K562 (cell line): ENCODE results near the gene LRRC8C. TPM values are rescaled to one million over a fixed set of nuclear protein-coding genes. Genes with fewer than 3 reads are reported as not detected.
A peak's percentile ranks its signal among the peaks of the same experiment; 100 is the strongest.

ENCODE experiments used
- CBFA2T2 ChIP-seq: fragments of 450-650 bp; conservative IDR thresholded peaks from 2 replicates; pipeline ENCODE4 v1.6.1; 2017; ENCODE audit warnings: mild to moderate bottlenecking
- CHD1 ChIP-seq: fragments of 200-600 bp; sonication (generic); IDR thresholded peaks from one replicate; pipeline ENCODE4 v1.6.1; 2012; ENCODE audit warnings: mild to moderate bottlenecking, moderate library complexity, low read length, inconsistent platforms
- CREBBP ChIP-seq: IDR thresholded peaks from one replicate; pipeline ENCODE4 v1.6.1; 2012; ENCODE audit warnings: low read depth, mild to moderate bottlenecking, control low read depth, inconsistent platforms, low read length
- DDX20 ChIP-seq: fragments of 450-650 bp; IDR thresholded peaks from 2 replicates; pipeline ENCODE4 v1.6.1; 2016; ENCODE audit warnings: missing genetic modification characterization, low read depth, mild to moderate bottlenecking, missing compliant biosample characterization, moderate library complexity
- EP300 ChIP-seq: IDR thresholded peaks from 2 replicates; pipeline ENCODE4 v1.6.1; 2012; ENCODE audit warnings: low read length, improper control_type of control experiment
- MTF1 ChIP-seq: fragments of 250-450 bp; sonication (Bioruptor Pico); IDR thresholded peaks from 2 replicates; pipeline ENCODE4 v1.9.0; 2021; ENCODE audit warnings: moderate library complexity, mild to moderate bottlenecking, inconsistent platforms, borderline replicate concordance
- NR1H2 ChIP-seq: sonication (generic); formaldehyde crosslinking; IDR thresholded peaks from 2 replicates; pipeline ENCODE4 v1.4.0; 2020; ENCODE audit warnings: mild to moderate bottlenecking, missing genetic modification reagents
- PURB ChIP-seq: sonication (generic); formaldehyde crosslinking; IDR thresholded peaks from 2 replicates; pipeline ENCODE4 v1.9.0; 2021; ENCODE audit warnings: low read depth, mild to moderate bottlenecking, missing genetic modification reagents
- STAT5A ChIP-seq: IDR thresholded peaks from 2 replicates; pipeline ENCODE4 v1.6.1; 2012; ENCODE audit warnings: low read length, inconsistent platforms, borderline replicate concordance
- SUPT5H ChIP-seq: fragments of 450-650 bp; IDR thresholded peaks from 2 replicates; pipeline ENCODE4 v1.6.1; 2016
- ZKSCAN8 ChIP-seq: fragments of 200-800 bp; sonication (Bioruptor generic); IDR thresholded peaks from 2 replicates; pipeline ENCODE4 v1.6.1; 2016; ENCODE audit warnings: missing genetic modification characterization, missing compliant biosample characterization
- ZNF12 ChIP-seq: sonication (generic); formaldehyde crosslinking; IDR thresholded peaks from 2 replicates; pipeline ENCODE4 v1.4.0; 2020; ENCODE audit warnings: mild to moderate bottlenecking, missing genetic modification reagents
- ZNF197 ChIP-seq: fragments of 200-800 bp; sonication (Bioruptor generic); IDR thresholded peaks from 2 replicates; pipeline ENCODE4 v1.6.1; 2016; ENCODE audit warnings: low read depth, missing genetic modification characterization, missing compliant biosample characterization
- ZNF212 ChIP-seq: fragments of 450-650 bp; formaldehyde crosslinking; IDR thresholded peaks from 2 replicates; pipeline ENCODE4 v1.4.0; 2020; ENCODE audit warnings: mild to moderate bottlenecking
- ZNF589 ChIP-seq: fragments of 200-800 bp; sonication (Bioruptor generic); IDR thresholded peaks from 2 replicates; pipeline ENCODE4 v1.6.1; 2016; ENCODE audit warnings: low read depth, missing genetic modification characterization, missing compliant biosample characterization
- polyA plus RNA-seq, 8 experiments: library from polyadenylated mRNA; depleted of rRNA in 4 of 8; stranded (reverse) in 5 of 8; unstranded in 3 of 8; fragments of >200 nt; fragmentation: Nextera tagmentation in 2 of 8; fragmentation: Illumina TruSeq in 1 of 8; extraction: Ambion mirVana in 2 of 8; extraction: Trizol in 1 of 8; gene quantifications; 2 replicates each; pipeline versions ENCODE4 v1.2.1 to v1.2.3, GENCODE V29; 2011 to 2014; ENCODE audit warnings: inconsistent platforms in 1 of 8, missing spikeins in 1 of 8
- total RNA-seq, 7 experiments: library from RNA; depleted of rRNA in 6 of 7; stranded (reverse); fragments of >200 nt in 6 of 7; fragmentation: Illumina TruSeq in 2 of 7; extraction: Trizol in 2 of 7; gene quantifications; 2 replicates each; pipeline versions ENCODE4 v1.2.1 to v1.2.3, GENCODE V29; 2011 to 2021; ENCODE audit warnings: low replicate concordance in 1 of 7
- TF ChIP-seq, protein P1 (sequence below): sonication (generic); formaldehyde crosslinking; IDR thresholded peaks from 2 replicates; pipeline ENCODE4 v1.8.1; 2022; ENCODE audit warnings: missing genetic modification reagents
- TF ChIP-seq, protein P2 (sequence below): fragments of 450-650 bp; IDR thresholded peaks from 2 replicates; pipeline ENCODE4 v1.6.1; 2017; ENCODE audit warnings: mild to moderate bottlenecking, moderate library complexity
- TF ChIP-seq, protein P3 (sequence below), 2 experiments: fragments of 450-650 bp; IDR thresholded peaks; 2 replicates each; pipeline ENCODE4 v1.6.1; 2016; ENCODE audit warnings: mild to moderate bottlenecking in 2 of 2, borderline replicate concordance in 1 of 2, low read depth in 1 of 2, moderate library complexity in 1 of 2

LRRC8C gene
- total and polyA plus RNA-seq, 9 of the 15 experiments (the other 6 are each of a cell fraction or from before 2014, with no cell fraction given): 1.00 to 12.5 (median 4.5) TPM

DNA sequence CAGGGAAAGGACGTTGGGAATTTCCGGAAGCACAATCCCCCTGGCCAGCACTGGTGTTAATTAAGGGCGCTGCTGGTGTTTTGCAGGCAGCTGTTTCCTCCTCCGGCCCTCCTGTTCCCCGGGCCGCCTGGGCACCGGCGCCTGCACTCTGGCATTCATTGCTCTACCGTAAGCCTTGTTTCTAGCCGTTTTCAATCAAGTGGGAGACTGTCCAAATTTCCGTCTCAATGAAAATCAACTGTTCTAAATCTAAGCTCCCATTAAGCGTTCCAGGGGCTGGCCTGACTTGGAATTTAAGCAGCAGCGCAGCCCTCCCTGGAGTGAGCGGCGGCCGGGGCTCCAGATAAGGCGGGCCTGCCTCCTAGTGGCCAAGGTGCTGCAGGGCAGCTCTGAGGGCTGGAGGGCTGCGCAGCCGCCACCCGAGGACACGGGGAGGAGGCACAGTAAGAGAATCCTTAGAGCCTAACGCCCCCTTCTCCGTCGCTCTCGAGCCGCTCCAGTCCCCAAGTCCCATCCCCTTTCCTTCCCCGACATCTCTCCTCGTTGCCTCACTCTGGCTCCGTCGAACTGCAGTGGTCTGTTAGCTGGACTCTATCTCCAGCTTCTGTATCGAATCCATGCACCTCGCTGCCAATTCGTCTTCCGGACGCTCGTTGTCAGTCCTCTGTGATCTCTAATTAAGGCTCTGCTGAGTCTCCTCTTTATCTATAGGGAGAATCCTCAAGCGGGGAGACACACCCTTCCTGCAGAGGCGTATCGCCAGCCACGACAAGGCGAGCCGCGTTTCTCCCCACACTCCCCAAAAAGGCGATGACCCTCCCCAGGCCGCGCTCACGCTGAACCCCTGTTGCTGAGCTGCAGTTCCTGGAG lies 130.1 kb downstream of the LRRC8C start (continued):
- TF ChIP-seq ZNF12 (CRISPR knock-in tag): no peak
- TF ChIP-seq ZNF589 (CRISPR knock-in tag): no peak
- TF ChIP-seq CREBBP: no peak
- TF ChIP-seq ZNF197 (CRISPR knock-in tag): no peak
- peak; percentile 26 for TF ChIP-seq CBFA2T2
- TF ChIP-seq MTF1: no peak
- TF ChIP-seq DDX20: no peak
- TF ChIP-seq PURB: no peak
- no peak for TF ChIP-seq ZKSCAN8
- TF ChIP-seq EP300: peak; percentile 46; the same call in 1 of the 2 replicates
- TF ChIP-seq, protein P1, sequence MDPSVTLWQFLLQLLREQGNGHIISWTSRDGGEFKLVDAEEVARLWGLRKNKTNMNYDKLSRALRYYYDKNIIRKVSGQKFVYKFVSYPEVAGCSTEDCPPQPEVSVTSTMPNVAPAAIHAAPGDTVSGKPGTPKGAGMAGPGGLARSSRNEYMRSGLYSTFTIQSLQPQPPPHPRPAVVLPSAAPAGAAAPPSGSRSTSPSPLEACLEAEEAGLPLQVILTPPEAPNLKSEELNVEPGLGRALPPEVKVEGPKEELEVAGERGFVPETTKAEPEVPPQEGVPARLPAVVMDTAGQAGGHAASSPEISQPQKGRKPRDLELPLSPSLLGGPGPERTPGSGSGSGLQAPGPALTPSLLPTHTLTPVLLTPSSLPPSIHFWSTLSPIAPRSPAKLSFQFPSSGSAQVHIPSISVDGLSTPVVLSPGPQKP (CRISPR knock-in tag): no peak
- no peak for TF ChIP-seq ZNF212 (CRISPR knock-in tag)
- TF ChIP-seq, protein P2, sequence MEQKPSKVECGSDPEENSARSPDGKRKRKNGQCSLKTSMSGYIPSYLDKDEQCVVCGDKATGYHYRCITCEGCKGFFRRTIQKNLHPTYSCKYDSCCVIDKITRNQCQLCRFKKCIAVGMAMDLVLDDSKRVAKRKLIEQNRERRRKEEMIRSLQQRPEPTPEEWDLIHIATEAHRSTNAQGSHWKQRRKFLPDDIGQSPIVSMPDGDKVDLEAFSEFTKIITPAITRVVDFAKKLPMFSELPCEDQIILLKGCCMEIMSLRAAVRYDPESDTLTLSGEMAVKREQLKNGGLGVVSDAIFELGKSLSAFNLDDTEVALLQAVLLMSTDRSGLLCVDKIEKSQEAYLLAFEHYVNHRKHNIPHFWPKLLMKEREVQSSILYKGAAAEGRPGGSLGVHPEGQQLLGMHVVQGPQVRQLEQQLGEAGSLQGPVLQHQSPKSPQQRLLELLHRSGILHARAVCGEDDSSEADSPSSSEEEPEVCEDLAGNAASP: no peak
- TF ChIP-seq STAT5A: no peak
- TF ChIP-seq SUPT5H: no peak
- TF ChIP-seq, protein P3, sequence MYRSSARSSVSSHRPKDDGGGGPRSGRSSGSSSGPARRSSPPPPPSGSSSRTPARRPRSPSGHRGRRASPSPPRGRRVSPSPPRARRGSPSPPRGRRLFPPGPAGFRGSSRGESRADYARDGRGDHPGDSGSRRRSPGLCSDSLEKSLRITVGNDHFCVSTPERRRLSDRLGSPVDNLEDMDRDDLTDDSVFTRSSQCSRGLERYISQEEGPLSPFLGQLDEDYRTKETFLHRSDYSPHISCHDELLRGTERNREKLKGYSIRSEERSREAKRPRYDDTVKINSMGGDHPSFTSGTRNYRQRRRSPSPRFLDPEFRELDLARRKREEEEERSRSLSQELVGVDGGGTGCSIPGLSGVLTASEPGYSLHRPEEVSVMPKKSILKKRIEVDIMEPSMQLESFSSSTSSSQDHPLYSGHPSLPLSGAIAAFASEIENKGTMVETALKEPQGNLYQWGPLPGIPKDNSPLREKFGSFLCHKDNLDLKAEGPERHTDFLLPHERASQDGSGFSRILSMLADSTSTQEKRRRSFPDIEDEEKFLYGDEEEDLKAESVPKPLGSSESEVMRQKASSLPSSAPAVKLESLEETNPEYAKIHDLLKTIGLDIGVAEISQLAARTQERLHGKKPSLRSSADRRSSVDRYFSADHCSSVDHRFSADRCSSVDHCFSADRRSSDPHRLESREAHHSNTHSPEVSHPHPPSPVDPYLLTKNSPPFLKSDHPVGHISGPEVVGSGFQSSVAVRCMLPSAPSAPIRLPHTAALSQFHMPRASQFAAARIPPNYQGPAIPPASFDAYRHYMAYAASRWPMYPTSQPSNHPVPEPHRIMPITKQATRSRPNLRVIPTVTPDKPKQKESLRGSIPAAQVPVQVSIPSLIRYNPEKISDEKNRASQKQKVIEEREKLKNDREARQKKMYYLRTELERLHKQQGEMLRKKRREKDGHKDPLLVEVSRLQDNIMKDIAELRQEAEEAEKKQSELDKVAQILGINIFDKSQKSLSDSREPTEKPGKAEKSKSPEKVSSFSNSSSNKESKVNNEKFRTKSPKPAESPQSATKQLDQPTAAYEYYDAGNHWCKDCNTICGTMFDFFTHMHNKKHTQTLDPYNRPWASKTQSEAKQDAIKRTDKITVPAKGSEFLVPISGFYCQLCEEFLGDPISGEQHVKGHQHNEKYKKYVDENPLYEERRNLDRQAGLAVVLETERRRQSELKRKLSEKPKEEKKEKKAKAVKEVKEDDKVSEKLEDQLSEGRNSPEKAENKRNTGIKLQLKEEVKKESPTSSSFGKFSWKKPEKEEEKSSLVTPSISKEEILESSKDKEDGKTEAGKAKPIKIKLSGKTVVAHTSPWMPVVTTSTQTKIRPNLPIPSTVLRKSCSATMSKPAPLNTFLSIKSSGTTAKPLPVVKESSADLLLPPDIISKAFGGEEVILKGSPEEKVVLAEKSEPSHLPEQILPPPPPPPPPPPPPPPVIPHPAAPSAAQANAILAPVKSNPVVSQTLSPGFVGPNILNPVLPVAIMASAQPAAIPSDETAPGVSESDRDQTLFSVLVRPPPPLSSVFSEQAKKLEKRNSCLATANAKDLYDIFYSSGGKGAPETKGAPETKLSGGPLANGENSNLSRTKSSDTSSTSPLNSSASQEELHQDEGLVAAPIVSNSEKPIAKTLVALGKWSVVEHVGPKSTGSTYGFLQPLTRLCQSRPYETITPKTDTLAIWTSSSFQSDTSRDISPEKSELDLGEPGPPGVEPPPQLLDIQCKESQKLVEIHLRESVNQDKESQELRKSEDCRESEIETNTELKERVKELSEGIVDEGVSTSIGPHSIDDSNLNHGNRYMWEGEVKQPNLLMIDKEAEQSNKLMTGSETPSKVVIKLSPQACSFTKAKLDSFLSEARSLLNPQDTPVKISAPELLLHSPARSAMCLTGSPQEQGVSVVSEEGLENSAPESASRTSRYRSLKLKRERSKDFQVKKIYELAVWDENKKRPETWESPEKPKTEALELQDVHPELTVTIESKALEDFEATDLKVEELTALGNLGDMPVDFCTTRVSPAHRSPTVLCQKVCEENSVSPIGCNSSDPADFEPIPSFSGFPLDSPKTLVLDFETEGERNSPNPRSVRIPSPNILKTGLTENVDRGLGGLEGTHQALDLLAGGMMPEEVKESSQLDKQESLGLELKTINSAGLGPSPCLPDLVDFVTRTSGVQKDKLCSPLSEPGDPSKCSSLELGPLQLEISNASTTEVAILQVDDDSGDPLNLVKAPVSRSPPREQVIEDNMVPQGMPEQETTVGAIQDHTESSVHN (IDR thresholded peaks at IDR 0.05; ENCODE audit: borderline replicate concordance in 1 of 2, low read depth in 1 of 2): no peak
- TF ChIP-seq NR1H2: no peak
- TF ChIP-seq CHD1: no peak
